ENCODE measurements around the gene DDX31.

DDX31 gene

DNA sequence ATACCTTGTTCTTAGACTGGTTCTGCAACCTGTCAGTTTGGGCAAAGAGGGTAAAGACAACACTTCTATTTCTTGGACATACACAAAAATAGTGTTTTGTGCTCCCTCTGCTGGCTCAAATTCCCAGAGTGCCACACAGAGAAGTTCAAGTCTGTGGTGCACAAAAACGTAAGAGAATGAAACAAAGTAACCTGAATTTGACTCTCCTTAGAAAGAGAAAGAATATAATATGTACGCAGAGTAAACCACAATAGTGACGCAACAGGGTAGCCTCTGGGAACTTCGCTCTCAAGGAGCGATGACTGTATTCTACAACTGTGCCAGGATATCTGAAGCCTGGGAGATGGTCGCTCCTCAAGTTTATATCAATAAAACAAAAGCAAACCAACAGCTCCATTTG is 18.5 kb downstream of the DDX31 start:
- TF ChIP-seq, protein P1, sequence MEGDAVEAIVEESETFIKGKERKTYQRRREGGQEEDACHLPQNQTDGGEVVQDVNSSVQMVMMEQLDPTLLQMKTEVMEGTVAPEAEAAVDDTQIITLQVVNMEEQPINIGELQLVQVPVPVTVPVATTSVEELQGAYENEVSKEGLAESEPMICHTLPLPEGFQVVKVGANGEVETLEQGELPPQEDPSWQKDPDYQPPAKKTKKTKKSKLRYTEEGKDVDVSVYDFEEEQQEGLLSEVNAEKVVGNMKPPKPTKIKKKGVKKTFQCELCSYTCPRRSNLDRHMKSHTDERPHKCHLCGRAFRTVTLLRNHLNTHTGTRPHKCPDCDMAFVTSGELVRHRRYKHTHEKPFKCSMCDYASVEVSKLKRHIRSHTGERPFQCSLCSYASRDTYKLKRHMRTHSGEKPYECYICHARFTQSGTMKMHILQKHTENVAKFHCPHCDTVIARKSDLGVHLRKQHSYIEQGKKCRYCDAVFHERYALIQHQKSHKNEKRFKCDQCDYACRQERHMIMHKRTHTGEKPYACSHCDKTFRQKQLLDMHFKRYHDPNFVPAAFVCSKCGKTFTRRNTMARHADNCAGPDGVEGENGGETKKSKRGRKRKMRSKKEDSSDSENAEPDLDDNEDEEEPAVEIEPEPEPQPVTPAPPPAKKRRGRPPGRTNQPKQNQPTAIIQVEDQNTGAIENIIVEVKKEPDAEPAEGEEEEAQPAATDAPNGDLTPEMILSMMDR (IDR thresholded peaks at IDR 0.05), result peak; percentile 82

DNA sequence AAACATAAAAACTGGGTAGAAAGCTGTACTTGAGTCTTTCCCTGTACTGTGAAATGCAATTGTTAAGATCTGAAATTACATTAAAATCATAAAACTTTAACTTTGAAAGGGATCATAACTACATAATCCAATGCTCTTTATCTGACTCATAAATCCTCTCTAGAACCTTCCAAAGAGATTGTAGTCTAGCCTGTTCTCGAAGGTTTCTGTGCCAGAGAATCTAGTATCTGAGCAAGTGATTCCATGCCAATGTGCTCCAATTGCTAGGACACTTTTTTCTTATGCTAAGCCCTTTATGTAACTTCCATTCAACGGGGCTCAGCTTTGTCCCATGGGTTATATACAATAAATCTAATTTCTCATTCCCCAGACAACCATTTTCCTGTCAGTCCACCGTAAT is 21.1 kb downstream of the DDX31 start:
- TF ChIP-seq, protein P1 (IDR thresholded peaks at IDR 0.05), result no peak

DNA sequence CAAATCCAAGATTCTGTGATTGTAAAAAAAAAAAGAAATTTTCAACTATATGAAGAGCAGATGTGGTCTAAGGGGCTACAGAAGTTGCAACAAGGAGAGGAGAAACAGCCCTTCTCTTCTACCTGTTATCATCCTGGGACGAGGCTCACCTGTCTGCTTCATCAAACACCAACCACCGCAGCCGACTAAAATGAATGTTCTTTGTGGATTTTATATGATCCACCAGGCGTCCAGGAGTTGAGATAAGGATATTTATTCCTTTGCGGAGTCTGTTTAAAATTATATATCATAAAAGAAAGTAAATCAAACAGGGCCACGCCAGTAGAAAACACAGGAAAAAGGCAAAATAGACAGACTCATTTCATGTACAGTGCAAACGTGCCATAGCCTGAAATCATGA is 21.5 kb downstream of the DDX31 start:
- TF ChIP-seq, protein P1 (IDR thresholded peaks at IDR 0.05), result no peak

DNA sequence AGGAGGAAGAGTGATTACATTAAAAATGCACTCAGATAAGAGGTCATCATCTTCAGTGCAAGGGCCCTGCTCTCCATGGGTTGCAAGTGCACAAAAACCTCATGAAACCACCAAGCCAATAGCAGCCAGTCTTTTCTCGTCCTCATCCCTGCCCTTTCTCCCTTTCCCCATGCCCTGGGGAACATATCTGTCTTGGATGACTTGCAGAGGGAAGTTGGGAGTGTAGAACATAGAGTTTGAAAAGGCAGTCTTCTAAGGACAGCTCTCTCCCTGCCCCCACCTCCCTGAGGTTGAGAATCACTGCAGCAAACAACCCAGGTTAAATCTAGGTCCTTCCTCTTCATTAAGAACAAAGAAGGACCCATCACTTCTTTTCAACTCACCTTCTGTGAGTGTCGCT is 22.0 kb downstream of the DDX31 start:
- TF ChIP-seq, protein P1 (IDR thresholded peaks at IDR 0.05), result no peak

DNA sequence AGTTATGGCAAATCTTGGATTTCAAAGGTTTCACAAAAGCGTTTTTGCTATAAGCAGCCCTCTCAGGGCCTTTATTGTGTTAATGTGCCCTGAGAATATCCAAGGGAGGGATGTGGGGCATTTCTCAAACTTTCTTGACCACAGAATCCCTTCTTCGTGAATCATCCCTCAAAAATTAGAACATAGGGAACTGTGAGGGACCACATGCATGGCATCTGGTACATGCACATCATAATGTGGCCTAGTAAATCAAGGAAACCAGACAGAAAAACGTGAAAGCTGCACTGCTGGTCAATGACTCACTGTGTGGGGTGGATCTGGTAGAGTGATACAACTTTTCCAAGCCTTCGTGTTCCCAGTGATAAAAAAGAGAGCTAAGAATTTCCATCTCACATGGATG is 22.4 kb downstream of the DDX31 start:
- TF ChIP-seq, protein P1 (IDR thresholded peaks at IDR 0.05), result no peak

DNA sequence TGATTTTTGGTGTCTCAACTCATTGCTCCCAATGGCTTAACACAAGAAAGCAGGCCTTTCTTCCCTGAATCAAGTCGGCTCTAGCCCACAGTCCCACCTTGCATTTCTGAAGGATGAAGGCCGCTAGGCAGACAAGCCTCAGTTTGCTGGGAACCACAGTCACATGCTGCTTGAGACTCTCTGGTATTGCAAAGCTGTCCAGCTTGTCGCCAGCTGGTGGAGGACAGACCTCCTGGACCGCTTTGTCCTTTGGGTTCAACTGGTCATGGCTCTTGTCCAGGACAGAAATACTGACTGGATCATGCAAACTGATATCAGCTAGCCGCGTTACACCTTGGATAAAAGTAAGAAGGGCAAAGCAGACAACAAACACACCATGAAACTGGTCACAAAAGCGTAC is 23.1 kb downstream of the DDX31 start:
- TF ChIP-seq, protein P1 (IDR thresholded peaks at IDR 0.05), result no peak

DNA sequence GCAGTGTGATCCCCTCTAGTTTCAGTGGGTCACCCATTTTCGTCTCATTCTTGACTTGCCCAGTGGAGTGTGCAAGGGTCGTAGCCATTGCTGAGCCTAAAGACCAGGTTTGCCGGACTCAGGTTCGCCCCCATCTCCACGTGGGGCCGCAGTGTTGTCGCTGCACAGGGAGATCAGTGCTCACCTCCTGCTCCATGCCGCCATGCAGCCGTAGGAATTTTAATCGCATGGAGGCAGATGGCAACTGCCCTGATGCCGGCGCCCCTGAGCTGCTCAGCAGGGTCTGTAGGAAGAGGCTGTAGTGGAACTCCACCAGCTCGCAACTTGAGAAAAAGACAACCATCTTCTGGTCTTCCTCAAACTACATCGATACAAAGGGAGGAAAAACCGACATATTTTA is 24.1 kb downstream of the DDX31 start:
- TF ChIP-seq, protein P1 (IDR thresholded peaks at IDR 0.05), result no peak

DNA sequence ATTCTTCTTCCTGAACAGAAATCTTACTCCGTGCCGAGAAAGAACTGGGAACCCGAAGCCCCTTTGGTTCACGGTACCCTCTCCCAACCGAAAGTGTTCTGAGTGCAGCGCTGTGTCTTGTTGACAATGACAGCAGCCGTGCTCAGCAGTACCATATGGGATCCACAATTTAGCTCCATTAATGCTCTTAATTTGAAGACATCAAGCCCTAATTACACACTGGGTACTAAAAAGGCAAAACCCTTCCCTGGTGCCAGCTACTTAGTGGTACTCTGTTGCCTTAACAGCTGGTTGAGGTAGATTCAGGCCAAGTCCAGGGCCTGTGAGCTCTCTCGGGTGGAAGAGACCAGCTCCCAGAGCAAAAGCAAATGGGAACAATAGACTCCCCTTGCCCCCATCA is 24.5 kb downstream of the DDX31 start:
- TF ChIP-seq, protein P1 (IDR thresholded peaks at IDR 0.05), result no peak

All from LNCAP (cell line).